K562 (cell line): ENCODE results near the gene PLCB4.

Source experiments
- ATF1 ChIP-seq, 2 experiments: fragments of 450-650 bp in 1 of 2; IDR thresholded peaks; 2 replicates each; pipeline ENCODE4 v1.6.1; 2016; ENCODE audit warnings: missing compliant biosample characterization in 1 of 2, missing genetic modification characterization in 1 of 2
- ATF3 ChIP-seq, 2 experiments: fragments of 450-650 bp in 1 of 2; sonication (generic) in 1 of 2; formaldehyde crosslinking in 1 of 2; IDR thresholded peaks in 1 of 2; conservative IDR thresholded peaks in 1 of 2; 2 replicates each; pipeline versions ENCODE4 v1.6.1 to v1.8.1; 2016 to 2023; ENCODE audit warnings: mild to moderate bottlenecking in 2 of 2, moderate library complexity in 2 of 2, inconsistent platforms in 1 of 2, missing genetic modification reagents in 1 of 2
- CBX5 ChIP-seq: IDR thresholded peaks from 2 replicates; pipeline ENCODE4 v1.6.1; 2014; ENCODE audit warnings: low read depth, borderline replicate concordance
- CHD1 ChIP-seq: fragments of 200-600 bp; sonication (generic); IDR thresholded peaks from one replicate; pipeline ENCODE4 v1.6.1; 2012; ENCODE audit warnings: mild to moderate bottlenecking, moderate library complexity, low read length, inconsistent platforms
- CREBBP ChIP-seq: IDR thresholded peaks from one replicate; pipeline ENCODE4 v1.6.1; 2012; ENCODE audit warnings: low read depth, mild to moderate bottlenecking, control low read depth, inconsistent platforms, low read length
- ELK1 ChIP-seq: sonication (generic); formaldehyde crosslinking; IDR thresholded peaks from 2 replicates; pipeline ENCODE4 v1.8.1; 2022; ENCODE audit warnings: missing genetic modification reagents
- EZH2 ChIP-seq: IDR thresholded peaks from 2 replicates; pipeline ENCODE4 v1.6.1; 2012; ENCODE audit warnings: low read depth, mild to moderate bottlenecking, inconsistent platforms, low read length, borderline replicate concordance
- GATA2 ChIP-seq: sonication (generic); formaldehyde crosslinking; IDR thresholded peaks from 2 replicates; pipeline ENCODE4 v1.4.0; 2020; ENCODE audit warnings: mild to moderate bottlenecking, missing genetic modification reagents
- GTF2F1 ChIP-seq: IDR thresholded peaks from 2 replicates; pipeline ENCODE4 v1.6.1; 2011; ENCODE audit warnings: low read depth, low read length, improper control_type of control experiment
- PHF21A ChIP-seq: fragments of 450-650 bp; IDR thresholded peaks from 2 replicates; pipeline ENCODE4 v1.6.1; 2017; ENCODE audit warnings: low read depth, borderline replicate concordance
- TOE1 ChIP-seq, 2 experiments: fragments of 450-650 bp in 1 of 2; sonication (generic) in 1 of 2; formaldehyde crosslinking in 1 of 2; IDR thresholded peaks; 2 replicates each; pipeline versions ENCODE4 v1.7.1 to v1.8.0; 2016 to 2022; ENCODE audit warnings: borderline replicate concordance in 2 of 2, mild to moderate bottlenecking in 2 of 2, antibody characterized with exemption in 1 of 2, inconsistent platforms in 1 of 2, low read depth in 1 of 2, missing genetic modification reagents in 1 of 2, moderate library complexity in 1 of 2
- ZC3H11A ChIP-seq: IDR thresholded peaks from 2 replicates; pipeline ENCODE4 v1.6.1; 2012; ENCODE audit warnings: low read depth, low read length, improper control_type of control experiment
- TF ChIP-seq, protein P1 (sequence below): sonication (generic); formaldehyde crosslinking; IDR thresholded peaks from 2 replicates; pipeline ENCODE4 v1.9.0; 2022; ENCODE audit warnings: mild to moderate bottlenecking, missing genetic modification reagents

GRCh38 chr20:9131841-9132240 is 63.0 kb downstream of the PLCB4 start:
- no peak for TF ChIP-seq PHF21A
- no peak for TF ChIP-seq GATA2
- no peak for TF ChIP-seq ELK1
- no peak for TF ChIP-seq EZH2
- no peak for TF ChIP-seq CREBBP
- TF ChIP-seq GTF2F1 = no peak
- no peak for TF ChIP-seq TOE1 (IDR thresholded peaks at IDR 0.05; ENCODE audit: borderline replicate concordance)
- no peak for TF ChIP-seq TOE1 (CRISPR knock-in tag; IDR thresholded peaks at IDR 0.05; ENCODE audit: borderline replicate concordance, low read depth)
- no peak for TF ChIP-seq CHD1
- TF ChIP-seq, protein P1, sequence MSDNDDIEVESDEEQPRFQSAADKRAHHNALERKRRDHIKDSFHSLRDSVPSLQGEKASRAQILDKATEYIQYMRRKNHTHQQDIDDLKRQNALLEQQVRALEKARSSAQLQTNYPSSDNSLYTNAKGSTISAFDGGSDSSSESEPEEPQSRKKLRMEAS (CRISPR knock-in tag) = no peak
- TF ChIP-seq CBX5 = no peak
- no peak for TF ChIP-seq ATF1 (CRISPR knock-in tag; IDR thresholded peaks at IDR 0.05)
- TF ChIP-seq ATF1 (tag; IDR thresholded peaks at IDR 0.05) = no peak
- no peak for TF ChIP-seq ZC3H11A
- no peak for TF ChIP-seq ATF3 (IDR thresholded peaks at IDR 0.05)
- TF ChIP-seq ATF3 (CRISPR knock-in tag; conservative IDR thresholded peaks at IDR 0.05) = no peak
